GM18505 (cell line): Measurements from ENCODE around the gene GPRIN3.
A peak's percentile ranks its signal among the peaks of the same experiment; 100 is the strongest.

Source experiments
- ATAC-seq: cut with Tn5 transposase; IDR thresholded peaks from one replicate; pipeline ENCODE4 v1.9.1; 2021; ENCODE audit not compliant: unreplicated experiment
- POLR2A ChIP-seq: IDR thresholded peaks from 4 replicates; pipeline ENCODE4 v1.6.1; 2011; ENCODE audit warnings: borderline replicate concordance; ENCODE audit not compliant: insufficient read depth, insufficient read length; ENCODE audit errors: extremely low read depth

The GPRIN3 gene

GRCh38 chr4:89253311-89253710, 54.3 kb downstream of the GPRIN3 start:
- no peak for TF ChIP-seq POLR2A

GRCh38 chr4:89251396-89251795, 56.2 kb downstream of the GPRIN3 start:
- TF ChIP-seq POLR2A, result no peak
- no peak for ATAC-seq

More at GRCh38 chr4:89253311-89253710, 54.3 kb downstream of the GPRIN3 start:
- ATAC-seq, result no peak

GRCh38 chr4:89249716-89250361, 57.8 kb downstream of the GPRIN3 start:
- TF ChIP-seq POLR2A, result no peak
- no peak for ATAC-seq

- no peak for TF ChIP-seq POLR2A
- ATAC-seq, result no peak
These were observed 58.3 kb downstream of the GPRIN3 start for GRCh38 chr4:89249313-89249712.

- ATAC-seq, result no peak
- no peak for TF ChIP-seq POLR2A
These were observed 58.7 kb downstream of the GPRIN3 start for GRCh38 chr4:89248879-89249281.

GRCh38 chr4:89247951-89248350, 59.6 kb downstream of the GPRIN3 start:
- ATAC-seq, result no peak
- no peak for TF ChIP-seq POLR2A

- no peak for ATAC-seq
- TF ChIP-seq POLR2A, result no peak
These were observed 62.1 kb downstream of the GPRIN3 start for GRCh38 chr4:89245459-89245858.

- TF ChIP-seq POLR2A, result no peak
- no peak for ATAC-seq
These were observed 63.8 kb downstream of the GPRIN3 start for GRCh38 chr4:89243733-89244252.

- TF ChIP-seq POLR2A, result no peak
- no peak for ATAC-seq
These were observed 64.5 kb downstream of the GPRIN3 start for GRCh38 chr4:89242864-89243732.

GRCh38 chr4:89242216-89242615, 65.4 kb downstream of the GPRIN3 start:
- TF ChIP-seq POLR2A, result no peak
- no peak for ATAC-seq

GRCh38 chr4:89230271-89230670, 77.3 kb downstream of the GPRIN3 start:
- ATAC-seq, result no peak
- no peak for TF ChIP-seq POLR2A

- ATAC-seq, result peak; percentile 88
- no peak for TF ChIP-seq POLR2A
These were observed 80.7 kb downstream of the GPRIN3 start for GRCh38 chr4:89226665-89227574.

GRCh38 chr4:89222170-89222569, 85.4 kb downstream of the GPRIN3 start:
- no peak for TF ChIP-seq POLR2A
- ATAC-seq, result peak; percentile 48

GRCh38 chr4:89221167-89221867, 86.3 kb downstream of the GPRIN3 start:
- ATAC-seq, result no peak
- no peak for TF ChIP-seq POLR2A
